Measurements from ENCODE around the gene CREB3. TPM values are rescaled to one million over a fixed set of nuclear protein-coding genes. Genes with fewer than 3 reads are reported as not detected.

The CREB3 gene
- total RNA-seq, 1 donor from 2014 or later = 29.2 TPM

GRCh38 chr9:35748858-35749514 is 16.5 kb downstream of the CREB3 start, which contains the start of the genes GBA2 and RGP1:
Gene GBA2 (minus strand): TSS chr9:35749228. CDS start chr9:35748704, 524 bp downstream.
Gene RGP1 (plus strand): TSS chr9:35749287. CDS start chr9:35749756, 469 bp downstream.
- Mint-ChIP-seq H3K27ac (ENCODE audit: unreplicated experiment) (peak within 1 kb of the TSS; percentile 95), H3K4me1 (ENCODE audit: unreplicated experiment) (peaks cover 74% of the 10 kb centered on the region)

DNA sequence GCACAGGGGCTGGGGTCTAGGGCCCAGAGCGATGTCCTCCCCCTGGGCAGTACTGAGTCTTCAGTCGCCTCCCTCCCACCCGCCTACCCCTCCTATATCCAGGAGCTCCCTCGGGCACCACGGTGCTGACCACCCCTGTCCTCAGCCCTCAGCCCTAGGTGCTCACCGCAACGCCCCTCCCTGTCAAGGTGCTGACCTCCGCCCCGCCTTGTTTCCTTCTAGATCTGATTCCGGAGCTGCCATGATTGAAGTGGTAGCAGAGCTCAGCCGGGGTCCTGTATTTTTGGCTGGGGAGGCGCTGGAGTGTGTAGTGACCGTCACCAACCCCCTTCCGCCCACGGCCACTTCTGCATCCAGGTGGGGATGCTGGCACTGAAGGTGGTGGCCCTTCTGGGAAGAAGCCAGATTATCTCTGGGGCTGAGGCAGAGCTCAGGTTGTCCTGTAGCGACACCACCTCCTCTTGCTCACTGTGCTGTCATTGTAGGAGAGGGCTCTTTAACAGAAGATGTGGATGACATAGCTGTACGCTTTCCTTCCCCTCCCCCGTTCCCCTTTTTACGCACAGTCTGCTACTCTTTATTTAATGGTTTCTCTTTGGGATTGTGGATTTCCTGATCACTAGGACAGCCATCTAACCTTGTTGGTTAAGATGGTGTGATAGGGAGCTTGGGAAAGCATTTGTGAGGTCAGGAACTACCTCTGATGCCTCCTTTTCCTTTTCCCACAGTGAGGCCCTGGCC is 17.2 kb downstream of the CREB3 start:
- H3K4me1 Mint-ChIP-seq (ENCODE audit: unreplicated experiment) = peaks cover 72% of the 10 kb centered on the region
- no peaks in the 10 kb centered on the region for H3K9me3 Mint-ChIP-seq (ENCODE audit: unreplicated experiment)
- H3K27ac Mint-ChIP-seq (ENCODE audit: unreplicated experiment) = peak overlapping the region; percentile 95
- H3K36me3 Mint-ChIP-seq (ENCODE audit: low read depth, unreplicated experiment) = peaks cover 47% of the 10 kb centered on the region
- peak; percentile 30 for DNase-seq (ENCODE audit: low spot score)
- H3K27me3 Mint-ChIP-seq (ENCODE audit: unreplicated experiment) = peaks cover 10% of the 10 kb centered on the region
- H3K4me3 Mint-ChIP-seq (ENCODE audit: unreplicated experiment) = peak overlapping the region; percentile 93
- TF ChIP-seq CTCF (IDR thresholded peaks at IDR 0.05; ENCODE audit: unreplicated experiment) = no peak

More at GRCh38 chr9:35748858-35749514, 16.5 kb downstream of the CREB3 start, which contains the start of the genes GBA2 and RGP1:
- peaks cover 49% of the 10 kb centered on the region for H3K36me3 Mint-ChIP-seq (ENCODE audit: low read depth, unreplicated experiment)
- TF ChIP-seq CTCF (IDR thresholded peaks at IDR 0.05; ENCODE audit: unreplicated experiment) = no peak
- peak within 1 kb of the TSS; percentile 96 for H3K4me3 Mint-ChIP-seq (ENCODE audit: unreplicated experiment)
- no peaks in the 10 kb centered on the region for H3K9me3 Mint-ChIP-seq (ENCODE audit: unreplicated experiment)
- peak; percentile 80 for DNase-seq (ENCODE audit: low spot score)
- peaks cover 9% of the 10 kb centered on the region for H3K27me3 Mint-ChIP-seq (ENCODE audit: unreplicated experiment)

DNA sequence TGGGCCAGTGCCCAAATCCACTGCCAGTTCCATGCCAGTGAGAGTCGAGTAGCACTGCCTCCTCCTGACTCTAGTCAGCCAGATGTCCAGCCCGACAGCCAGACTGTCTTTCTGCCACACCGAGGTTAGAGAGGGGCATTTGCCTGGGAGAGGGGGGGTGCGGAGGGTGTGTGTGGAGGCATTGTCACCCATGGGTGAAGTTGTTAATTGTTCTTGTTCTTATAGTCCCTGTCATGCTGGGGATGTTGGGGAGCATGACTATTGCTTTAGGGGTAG is 17.7 kb downstream of the CREB3 start:
- no peak for DNase-seq (ENCODE audit: low spot score)
- Mint-ChIP-seq H3K27ac (ENCODE audit: unreplicated experiment) (peak overlapping the region; percentile 95), H3K9me3 (ENCODE audit: unreplicated experiment) (no peaks in the 10 kb centered on the region), H3K36me3 (ENCODE audit: low read depth, unreplicated experiment) (peaks cover 47% of the 10 kb centered on the region), H3K27me3 (ENCODE audit: unreplicated experiment) (peaks cover 10% of the 10 kb centered on the region), H3K4me1 (ENCODE audit: unreplicated experiment) (peaks cover 72% of the 10 kb centered on the region), H3K4me3 (ENCODE audit: unreplicated experiment) (peak overlapping the region; percentile 93)
- TF ChIP-seq CTCF (IDR thresholded peaks at IDR 0.05; ENCODE audit: unreplicated experiment) = no peak

DNA sequence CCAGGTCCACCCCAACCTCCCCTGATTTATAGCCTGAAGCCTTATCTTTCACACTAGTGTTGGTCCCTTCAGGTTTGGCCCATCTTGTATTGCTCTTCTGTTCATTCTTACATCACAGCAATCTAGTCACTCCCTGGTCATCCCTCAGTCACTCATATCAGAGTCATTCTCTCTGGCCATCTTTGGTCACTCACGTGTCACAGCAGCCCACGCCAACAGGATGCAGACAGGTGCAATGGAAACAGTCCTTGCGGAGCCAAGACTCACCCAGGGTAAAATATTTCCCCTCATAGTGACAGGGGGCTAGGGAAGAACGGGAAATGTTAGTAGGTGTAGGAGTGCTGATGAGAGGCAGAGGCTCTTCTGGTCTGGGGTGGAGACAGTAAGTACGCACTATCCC is 21.0 kb downstream of the CREB3 start:
- H3K9me3 Mint-ChIP-seq (ENCODE audit: unreplicated experiment) = no peaks in the 10 kb centered on the region
- peak overlapping the region; percentile 27 for H3K27ac Mint-ChIP-seq (ENCODE audit: unreplicated experiment)
- TF ChIP-seq CTCF (IDR thresholded peaks at IDR 0.05; ENCODE audit: unreplicated experiment) = no peak
- DNase-seq (ENCODE audit: low spot score) = no peak
- H3K27me3 Mint-ChIP-seq (ENCODE audit: unreplicated experiment) = peaks cover 21% of the 10 kb centered on the region
- peaks cover 38% of the 10 kb centered on the region for H3K36me3 Mint-ChIP-seq (ENCODE audit: low read depth, unreplicated experiment)
- H3K4me3 Mint-ChIP-seq (ENCODE audit: unreplicated experiment) = peak overlapping the region; percentile 68
- peaks cover 72% of the 10 kb centered on the region for H3K4me1 Mint-ChIP-seq (ENCODE audit: unreplicated experiment)

- Mint-ChIP-seq H3K27me3 (ENCODE audit: unreplicated experiment) (peaks cover 24% of the 10 kb centered on the region), H3K27ac (ENCODE audit: unreplicated experiment) (peak within 1 kb of the TSS; percentile 27), H3K4me1 (ENCODE audit: unreplicated experiment) (peaks cover 79% of the 10 kb centered on the region), H3K36me3 (ENCODE audit: low read depth, unreplicated experiment) (peaks cover 38% of the 10 kb centered on the region), H3K4me3 (ENCODE audit: unreplicated experiment) (peak within 1 kb of the TSS; percentile 68), H3K9me3 (ENCODE audit: unreplicated experiment) (no peaks in the 10 kb centered on the region)
- no peak for DNase-seq (ENCODE audit: low spot score)
- TF ChIP-seq CTCF (IDR thresholded peaks at IDR 0.05; ENCODE audit: unreplicated experiment) = no peak
Measured at GRCh38 chr9:35754264-35754663, 21.8 kb downstream of the CREB3 start, which contains the start of gene MSMP. Gene MSMP (minus strand): TSS chr9:35754276. CDS start chr9:35754129, 147 bp downstream.

Measured in endothelial cell (in vitro differentiated cells).